ENCODE measurements around the gene MTMR2. TPM values are rescaled to one million over a fixed set of nuclear protein-coding genes. Genes with fewer than 3 reads are reported as not detected.

The MTMR2 gene
- total RNA-seq, 1 donor from 2014 or later: 20.8 TPM

GRCh38 chr11:95917193-95918036 is 6.5 kb downstream of the MTMR2 start:
- no peak for ATAC-seq

- no peak for ATAC-seq
These were observed 7.9 kb downstream of the MTMR2 start for GRCh38 chr11:95916049-95916448.

- no peak for ATAC-seq
These were observed 8.9 kb downstream of the MTMR2 start for GRCh38 chr11:95915051-95915450.

DNA sequence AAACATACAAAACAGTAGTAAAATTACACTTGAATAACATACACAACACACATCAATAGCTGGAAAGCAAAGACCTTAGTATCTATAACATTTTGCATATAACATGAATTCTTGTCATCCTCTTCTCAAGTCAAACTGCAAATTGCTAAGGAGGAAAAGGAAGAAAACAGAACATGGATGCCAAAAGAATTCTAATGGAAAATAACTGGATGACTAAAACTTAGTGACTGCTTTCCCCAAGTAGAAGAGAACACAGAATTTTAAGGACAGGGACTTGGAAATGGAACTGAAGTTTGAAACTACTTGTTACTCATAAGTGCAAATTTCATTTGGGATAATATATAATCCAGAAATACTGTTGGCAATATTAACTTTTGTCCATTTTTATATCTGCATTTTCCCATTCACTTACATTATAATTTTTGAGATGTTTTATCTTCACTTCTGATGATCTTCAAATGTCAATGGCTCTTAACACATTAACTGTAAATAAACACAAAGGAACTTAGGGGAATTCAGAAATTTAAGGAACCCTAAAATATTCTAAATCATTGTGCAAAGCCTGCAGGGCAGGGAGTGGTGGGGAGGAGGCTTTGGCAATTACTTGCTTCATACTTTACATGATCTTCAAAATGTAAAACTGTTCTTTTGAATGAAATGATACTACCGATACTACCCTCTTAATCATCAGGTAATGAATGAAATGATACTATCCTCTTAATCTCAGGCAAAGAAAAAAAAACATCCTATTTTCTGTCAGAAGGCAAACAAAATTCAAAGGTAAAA is 9.9 kb downstream of the MTMR2 start:
- ATAC-seq: no peak

DNA sequence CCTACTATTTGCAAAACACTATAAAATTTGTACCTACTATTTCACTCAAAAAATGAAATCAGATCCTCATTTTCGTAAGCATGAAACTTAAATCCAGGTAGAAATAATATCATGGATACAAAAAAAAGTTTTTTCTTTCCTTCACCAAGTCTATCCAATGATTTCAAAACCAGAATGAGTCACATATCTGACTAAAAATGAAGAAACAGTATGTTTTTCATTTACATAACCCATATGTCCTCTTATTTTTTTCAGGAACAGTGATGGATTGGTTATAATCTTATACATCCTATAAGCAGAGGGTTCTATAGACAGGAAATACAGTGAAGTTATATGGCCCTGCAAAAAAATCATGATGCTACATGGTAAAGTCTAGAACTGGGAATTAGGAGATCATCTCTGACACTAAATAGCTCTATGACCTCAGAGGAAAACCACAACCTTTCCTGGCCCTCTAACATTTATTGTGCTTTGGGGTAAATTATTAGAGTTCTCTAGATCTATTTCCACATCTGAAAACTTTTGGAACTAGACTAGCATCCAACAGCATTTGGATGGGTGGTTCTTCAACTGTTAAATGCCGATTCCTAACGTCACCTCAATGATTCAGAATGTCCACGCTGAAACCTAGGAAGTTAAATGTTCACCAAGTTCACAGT is 10.9 kb downstream of the MTMR2 start:
- no peak for ATAC-seq

DNA sequence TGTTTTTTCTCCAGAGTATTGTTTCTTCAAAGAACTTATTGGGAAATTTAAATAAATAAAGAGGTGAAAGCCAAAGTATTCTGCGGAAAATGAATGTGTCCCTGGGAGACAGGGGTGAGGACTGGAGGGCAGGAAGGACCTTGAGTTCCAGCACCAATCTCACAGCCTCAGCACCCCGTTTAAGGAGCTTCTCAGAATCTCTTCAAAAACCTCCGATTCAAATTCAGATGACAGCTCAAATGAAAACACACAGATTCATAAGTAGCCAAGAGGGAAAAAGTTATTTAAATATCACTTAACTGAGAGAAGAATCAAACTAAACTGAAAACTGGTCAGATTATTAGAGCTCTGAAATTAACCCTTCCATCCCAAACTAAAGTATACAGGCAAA is 12.5 kb downstream of the MTMR2 start:
- no peak for ATAC-seq

GRCh38 chr11:95910638-95911368 is 13.1 kb downstream of the MTMR2 start:
- no peak for ATAC-seq

- no peak for ATAC-seq
These were observed 15.1 kb downstream of the MTMR2 start for GRCh38 chr11:95908826-95909225.

- no peak for ATAC-seq
These were observed 16.4 kb downstream of the MTMR2 start for GRCh38 chr11:95907476-95907875.

GRCh38 chr11:95904009-95904650 is 19.8 kb downstream of the MTMR2 start:
- ATAC-seq: no peak

DNA sequence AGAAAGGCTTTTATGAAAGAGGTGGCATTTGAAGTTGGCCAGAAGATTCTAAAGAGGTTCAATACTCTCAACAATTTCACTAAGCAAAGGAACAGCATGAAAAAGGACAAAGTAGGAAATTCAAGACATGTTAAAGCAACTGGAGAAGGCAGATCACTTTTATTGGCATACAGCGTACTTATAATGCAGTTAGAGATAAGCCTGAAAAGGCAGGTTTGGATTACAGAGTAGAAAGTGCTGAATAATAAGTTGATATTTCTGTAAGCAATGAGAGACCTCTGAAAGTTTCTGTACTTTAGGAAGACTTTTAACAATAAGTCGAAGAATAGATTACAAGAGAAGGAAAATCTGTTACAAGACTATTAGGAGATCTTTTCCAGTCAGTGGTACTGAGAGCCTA is 25.1 kb downstream of the MTMR2 start:
- no peak for ATAC-seq

DNA sequence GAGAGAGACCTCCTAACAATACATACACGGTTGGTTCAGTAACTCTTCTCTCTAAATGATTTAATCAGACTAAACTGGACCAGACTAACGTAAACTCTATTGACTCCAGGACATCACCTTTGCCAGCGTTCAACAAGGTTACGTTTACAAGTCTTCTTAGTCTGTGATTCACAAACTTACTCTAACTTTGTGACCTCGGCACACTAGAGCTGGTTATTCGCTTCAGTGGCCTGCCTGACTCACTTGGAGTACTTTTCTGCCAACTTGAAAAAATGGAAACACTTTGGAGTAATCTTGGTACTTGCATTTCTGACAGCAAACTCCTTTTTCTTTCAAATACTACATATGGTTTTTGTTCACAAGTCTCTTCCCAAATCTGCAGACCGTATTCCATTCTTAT is 26.2 kb downstream of the MTMR2 start:
- no peak for ATAC-seq

- ATAC-seq: no peak
These were observed 28.1 kb downstream of the MTMR2 start for GRCh38 chr11:95895815-95896214.

- ATAC-seq: no peak
These were observed 30.9 kb downstream of the MTMR2 start for GRCh38 chr11:95892892-95893570.

DNA sequence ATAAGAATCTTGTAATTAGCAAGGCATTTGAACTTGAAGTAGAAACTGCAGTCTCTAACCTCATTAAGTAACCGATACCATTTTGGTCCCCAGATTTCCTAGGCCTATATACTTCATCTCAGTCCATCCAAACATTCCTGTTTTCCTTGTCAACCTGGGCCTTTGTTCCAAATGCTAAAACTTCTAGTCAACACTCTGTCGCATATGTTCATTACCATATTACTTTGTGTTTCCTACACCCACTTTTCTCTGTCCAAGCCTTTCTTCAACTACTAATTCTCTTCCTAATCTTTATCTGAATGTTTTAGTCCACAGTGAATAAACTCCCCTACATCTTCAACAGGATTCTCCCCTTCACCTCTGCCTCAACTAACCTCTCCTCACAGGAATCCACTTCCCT is 31.4 kb downstream of the MTMR2 start:
- no peak for ATAC-seq

DNA sequence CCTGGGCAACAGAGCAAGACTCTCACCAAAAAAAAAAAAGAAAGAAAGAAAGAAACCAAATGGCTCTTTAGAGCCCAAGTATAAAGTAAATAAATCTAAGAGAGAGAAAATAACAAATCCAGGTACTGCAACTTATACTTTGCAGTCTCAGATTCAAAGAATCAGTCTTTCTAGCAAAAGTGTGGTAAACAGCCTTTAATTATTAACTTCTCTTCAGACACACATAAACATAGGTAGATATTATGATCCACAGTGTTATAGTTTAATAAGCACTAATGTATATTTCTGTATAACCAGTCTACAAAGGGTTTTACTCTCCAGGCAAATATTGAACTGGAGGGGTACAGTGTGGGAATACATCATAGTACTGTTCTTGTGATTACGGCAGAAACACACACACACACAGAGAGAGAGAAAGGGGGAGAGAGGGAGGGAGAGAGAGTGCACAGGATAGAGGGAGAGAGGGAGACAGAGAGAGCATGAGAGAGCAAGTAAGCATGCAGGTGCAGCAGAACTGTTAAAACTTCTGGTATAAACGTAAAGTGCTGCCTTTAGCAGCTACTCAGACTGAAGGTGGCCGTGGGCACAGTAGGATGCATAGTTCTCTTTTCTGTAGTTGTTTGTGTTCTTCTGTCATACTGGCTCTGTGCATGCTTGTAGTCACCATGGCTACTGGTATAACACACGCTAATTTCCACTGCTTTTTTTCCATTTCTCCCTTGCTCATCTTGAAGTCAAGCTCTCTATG is 32.3 kb downstream of the MTMR2 start:
- no peak for ATAC-seq

GRCh38 chr11:95888852-95889251 is 35.1 kb downstream of the MTMR2 start:
- no peak for ATAC-seq

GRCh38 chr11:95888439-95888838 is 35.5 kb downstream of the MTMR2 start:
- ATAC-seq: no peak

DNA sequence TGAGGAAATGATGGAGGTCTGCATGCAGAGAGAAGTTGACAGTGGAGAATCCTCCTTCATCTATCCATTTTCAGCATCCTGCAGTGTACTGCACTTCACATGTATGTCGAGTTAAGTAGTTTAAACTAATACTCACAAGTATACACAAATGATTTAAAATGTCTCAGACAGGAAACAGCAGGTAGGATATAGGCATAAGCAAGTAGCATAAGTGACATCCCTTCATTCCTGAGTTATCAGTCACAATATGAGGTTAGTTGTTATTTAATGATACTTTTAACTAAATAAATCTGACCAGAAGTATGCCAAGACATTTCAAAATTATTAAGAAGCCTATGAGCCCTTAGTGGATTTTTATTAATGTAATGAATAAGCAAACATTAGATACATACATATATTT is 37.4 kb downstream of the MTMR2 start:
- no peak for ATAC-seq

GRCh38 chr11:95884802-95885201 is 39.1 kb downstream of the MTMR2 start:
- ATAC-seq: no peak

- peak; percentile 48 for ATAC-seq
These were observed 39.5 kb downstream of the MTMR2 start for GRCh38 chr11:95884376-95884775.
